CD14-positive monocyte (primary cell): Measurements from ENCODE around the gene TUBB4B. TPM values are rescaled to one million over a fixed set of nuclear protein-coding genes. Genes with fewer than 3 reads are reported as not detected.

Experiments used
- DNase-seq, 3 donors: peaks; one replicate each; pipeline ENCODE4 v3.0.0-alpha.2; 2011 to 2022
- H2AFZ ChIP-seq: 2 replicates; pipeline ENCODE4 v1.6.0; 2012; ENCODE audit warnings: mild to moderate bottlenecking, low read depth, low read length, inconsistent platforms; ENCODE audit not compliant: insufficient read depth, poor library complexity, severe bottlenecking
- H3K27ac ChIP-seq, 2 donors: 1 replicate in 1 of 2; 2 replicates in 1 of 2; pipeline ENCODE4 v1.5.1; 2012 to 2013; ENCODE audit warnings: low read length in 2 of 2, control low read depth in 1 of 2, inconsistent platforms in 1 of 2, low read depth in 1 of 2, mild to moderate bottlenecking in 1 of 2
- H3K27me3 ChIP-seq, 2 donors: one replicate each; pipeline versions ENCODE4 v1.6.0 to v1.6.1; 2011 to 2013; ENCODE audit warnings: low read length in 2 of 2; ENCODE audit not compliant: control insufficient read depth in 2 of 2, insufficient read depth in 2 of 2
- H3K36me3 ChIP-seq, 2 donors: replicated peaks in 1 of 2; 1 replicate in 1 of 2; 2 replicates in 1 of 2; pipeline versions ENCODE4 v1.5.1 to v1.6.1; 2012 to 2013; ENCODE audit warnings: low read length in 2 of 2, control low read depth in 1 of 2, inconsistent platforms in 1 of 2, mild to moderate bottlenecking in 1 of 2; ENCODE audit not compliant: insufficient read depth in 2 of 2, control insufficient read depth in 1 of 2
- H3K4me1 ChIP-seq, 2 donors: 1 replicate in 1 of 2; 2 replicates in 1 of 2; pipeline versions ENCODE4 v1.5.1 to v1.6.1; 2012 to 2013; ENCODE audit warnings: low read length in 2 of 2, control low read depth in 1 of 2, inconsistent platforms in 1 of 2, mild to moderate bottlenecking in 1 of 2, moderate library complexity in 1 of 2; ENCODE audit not compliant: insufficient read depth in 2 of 2, control insufficient read depth in 1 of 2
- H3K4me2 ChIP-seq: replicated peaks from 2 replicates; pipeline ENCODE3; 2012; ENCODE audit warnings: low read length, moderate library complexity, mild to moderate bottlenecking; ENCODE audit not compliant: poor library complexity, severe bottlenecking; ENCODE audit errors: extremely low read depth
- H3K4me3 ChIP-seq, 3 experiments: fragments of 200-600 bp in 1 of 3; sonication (generic) in 1 of 3; replicated peaks in 1 of 3; 1 replicate in 2 of 3; 2 replicates in 1 of 3; pipeline ENCODE4 v1.5.1; 2011 to 2013; ENCODE audit warnings: low read length in 3 of 3, mild to moderate bottlenecking in 3 of 3, control low read depth in 2 of 3, low read depth in 2 of 3, inconsistent platforms in 1 of 3, moderate library complexity in 1 of 3
- H3K79me2 ChIP-seq: 2 replicates; pipeline ENCODE4 v1.6.0; 2012; ENCODE audit warnings: mild to moderate bottlenecking, control low read depth, inconsistent platforms, low read length, moderate library complexity; ENCODE audit not compliant: insufficient read depth
- H3K9ac ChIP-seq: 2 replicates; pipeline ENCODE4 v1.6.0; 2017; ENCODE audit warnings: low read length, mild to moderate bottlenecking; ENCODE audit not compliant: insufficient read depth, poor library complexity, severe bottlenecking
- H3K9me3 ChIP-seq, 2 donors: replicated peaks in 1 of 2; 1 replicate in 1 of 2; 2 replicates in 1 of 2; pipeline versions ENCODE4 v1.5.1 to v1.6.1; 2012 to 2013; ENCODE audit warnings: low read length in 2 of 2, control low read depth in 1 of 2; ENCODE audit not compliant: control insufficient read depth in 1 of 2, insufficient read depth in 1 of 2
- H4K20me1 ChIP-seq: 2 replicates; pipeline ENCODE4 v1.6.0; 2012; ENCODE audit warnings: mild to moderate bottlenecking, low read length, control low read depth, moderate library complexity; ENCODE audit not compliant: insufficient read depth
- H3K27ac Mint-ChIP-seq, 7 donors: one replicate each; pipeline ENCODE4 v1.8.0; 2020; ENCODE audit warnings: mild to moderate bottlenecking in 7 of 7, mixed read lengths in 7 of 7, moderate library complexity in 6 of 7, inconsistent platforms in 2 of 7
- H3K27me3 Mint-ChIP-seq, 3 donors: one replicate each; pipeline ENCODE4 v1.8.0; 2021 to 2022; ENCODE audit warnings: low read depth in 3 of 3, mild to moderate bottlenecking in 3 of 3, mixed read lengths in 3 of 3, moderate library complexity in 3 of 3, inconsistent platforms in 1 of 3
- H3K36me3 Mint-ChIP-seq, 2 donors: one replicate each; pipeline ENCODE4 v1.8.0; 2020; ENCODE audit warnings: mixed read lengths in 2 of 2, inconsistent platforms in 1 of 2, mild to moderate bottlenecking in 1 of 2
- H3K4me1 Mint-ChIP-seq: one replicate; pipeline ENCODE4 v1.8.0; 2020; ENCODE audit warnings: mild to moderate bottlenecking, mixed read lengths
- H3K4me3 Mint-ChIP-seq, 2 donors: one replicate each; pipeline ENCODE4 v1.8.0; 2020; ENCODE audit warnings: mild to moderate bottlenecking in 2 of 2, mixed read lengths in 2 of 2, moderate library complexity in 1 of 2
- H3K9me3 Mint-ChIP-seq, 7 donors: one replicate each; pipeline ENCODE4 v1.8.0; 2020 to 2022; ENCODE audit warnings: mixed read lengths in 7 of 7, mild to moderate bottlenecking in 6 of 7, moderate library complexity in 6 of 7, inconsistent platforms in 2 of 7
- WGBS: methylation state at CpG from one replicate; pipeline ENCODE4 v1.1.5; 2013; ENCODE audit warnings: missing lambda C conversion rate; ENCODE audit not compliant: insufficient coverage; 5-methylcytosine and 5-hydroxymethylcytosine counted together
- intact Hi-C, 2 donors: fragments of 100-400 bp; cut with micrococcal nuclease; formaldehyde crosslinking; loops; one replicate each; pipeline versions ENCODE4 v1.15.0 to v1.15.1; 2023
- polyA plus RNA-seq, 3 donors: library from polyadenylated mRNA; depleted of rRNA in 1 of 3; unstranded in 2 of 3; stranded (reverse) in 1 of 3; fragments of 300-500 nt in 2 of 3; fragments of >200 nt in 1 of 3; fragmentation: Illumina TruSeq in 2 of 3; gene quantifications; 1 replicate in 2 of 3; 2 replicates in 1 of 3; pipeline ENCODE4 v1.2.3, GENCODE V29; 2012 to 2021
- TF ChIP-seq, protein P1 (sequence below): fragments of 200-600 bp; IDR thresholded peaks from one replicate; pipeline ENCODE4 v1.8.0; 2022; ENCODE audit warnings: antibody characterized with exemption, mild to moderate bottlenecking

TUBB4B gene
- polyA plus RNA-seq, 3 donors = 58.1 to 284 (median 70.8) TPM

- Histone ChIP-seq H3K27ac (peak within 1 kb of the TSS in 1 of 2 donors; percentile 75), H2AFZ (peak within 1 kb of the TSS; percentile 97), H3K79me2 (peaks cover 19% of the 10 kb centered on the region), H3K4me2 (peak within 1 kb of the TSS; percentile 98), H3K9ac (peak within 1 kb of the TSS; percentile 76), H3K9me3 (no peaks in the 10 kb centered on the region), H3K36me3 (peaks cover 12 to 21% of the 10 kb centered on the region in 2 donors), H4K20me1 (peaks cover 25% of the 10 kb centered on the region), H3K27me3 (no peaks in the 10 kb centered on the region), H3K4me1 (peaks cover 19 to 27% of the 10 kb centered on the region in 2 donors), H3K4me3 (peak within 1 kb of the TSS; percentile 65 to 94 (median 82))
- peak within 1 kb of the TSS; percentile 46 to 91 (median 73) for H3K27ac Mint-ChIP-seq
- DNase-seq = peak; percentile 81 to 87 (median 87)
- WGBS = 3% methylated on average over 103 of the region's 105 CpGs
- no peaks in the 10 kb centered on the region for H3K9me3 Mint-ChIP-seq
- peaks cover 18% of the 10 kb centered on the region for H3K4me1 Mint-ChIP-seq
- intact Hi-C loops = loop anchor here (1.0 to 2.0 kb wide), 2 partner anchors 14 kb away; partner anchors contain the start of gene TUBB4B (in 2 of the 2)
- peaks cover 0 to 6% (median 6%) of the 10 kb centered on the region in 3 donors for H3K27me3 Mint-ChIP-seq
- peak within 1 kb of the TSS; percentile 88 to 95 for H3K4me3 Mint-ChIP-seq
- peaks cover 15 to 34% of the 10 kb centered on the region in 2 donors for H3K36me3 Mint-ChIP-seq
- TF ChIP-seq, protein P1, sequence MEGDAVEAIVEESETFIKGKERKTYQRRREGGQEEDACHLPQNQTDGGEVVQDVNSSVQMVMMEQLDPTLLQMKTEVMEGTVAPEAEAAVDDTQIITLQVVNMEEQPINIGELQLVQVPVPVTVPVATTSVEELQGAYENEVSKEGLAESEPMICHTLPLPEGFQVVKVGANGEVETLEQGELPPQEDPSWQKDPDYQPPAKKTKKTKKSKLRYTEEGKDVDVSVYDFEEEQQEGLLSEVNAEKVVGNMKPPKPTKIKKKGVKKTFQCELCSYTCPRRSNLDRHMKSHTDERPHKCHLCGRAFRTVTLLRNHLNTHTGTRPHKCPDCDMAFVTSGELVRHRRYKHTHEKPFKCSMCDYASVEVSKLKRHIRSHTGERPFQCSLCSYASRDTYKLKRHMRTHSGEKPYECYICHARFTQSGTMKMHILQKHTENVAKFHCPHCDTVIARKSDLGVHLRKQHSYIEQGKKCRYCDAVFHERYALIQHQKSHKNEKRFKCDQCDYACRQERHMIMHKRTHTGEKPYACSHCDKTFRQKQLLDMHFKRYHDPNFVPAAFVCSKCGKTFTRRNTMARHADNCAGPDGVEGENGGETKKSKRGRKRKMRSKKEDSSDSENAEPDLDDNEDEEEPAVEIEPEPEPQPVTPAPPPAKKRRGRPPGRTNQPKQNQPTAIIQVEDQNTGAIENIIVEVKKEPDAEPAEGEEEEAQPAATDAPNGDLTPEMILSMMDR = no peak
Observed at GRCh38 chr9:137254624-137255447, 13.7 kb downstream of the TUBB4B start, which contains the start of gene NELFB. TSS of gene NELFB (plus strand) at chr9:137255327.

DNA sequence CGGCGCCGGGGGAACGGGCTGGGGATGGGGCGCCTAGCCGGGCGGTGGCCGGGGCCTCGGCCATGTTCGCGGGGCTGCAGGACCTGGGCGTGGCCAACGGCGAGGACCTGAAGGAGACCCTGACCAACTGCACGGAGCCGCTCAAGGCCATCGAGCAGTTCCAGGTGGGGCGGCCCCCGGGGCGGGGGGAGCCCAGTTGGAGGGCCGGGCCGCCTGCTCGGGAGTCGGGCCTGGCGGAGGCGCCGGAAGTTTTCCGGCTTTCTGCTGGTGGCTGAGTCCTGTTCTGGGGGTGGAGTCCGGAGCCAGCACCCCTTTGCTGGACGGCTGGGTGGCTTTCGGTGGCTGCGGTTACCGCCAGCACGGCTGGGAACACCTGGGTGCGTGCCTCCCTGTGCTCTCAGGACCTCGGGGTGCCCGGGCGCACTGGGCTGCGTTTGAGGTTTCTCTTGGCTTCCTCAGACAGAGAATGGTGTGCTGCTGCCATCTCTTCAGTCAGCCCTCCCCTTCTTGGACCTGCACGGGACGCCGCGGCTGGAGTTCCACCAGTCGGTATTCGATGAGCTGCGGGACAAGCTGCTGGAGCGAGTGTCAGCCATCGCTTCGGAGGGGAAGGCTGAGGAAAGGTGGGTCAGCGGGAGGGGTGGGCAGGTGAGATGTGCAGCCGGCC is 14.5 kb downstream of the TUBB4B start:
- peaks cover 15 to 34% of the 10 kb centered on the region in 2 donors for H3K36me3 Mint-ChIP-seq
- peak overlapping the region; percentile 98 for H3K4me2 ChIP-seq
- 2% methylated on average over 45 of the region's 51 CpGs for WGBS
- H4K20me1 ChIP-seq = peaks cover 25% of the 10 kb centered on the region
- H3K4me1 ChIP-seq = peaks cover 19 to 27% of the 10 kb centered on the region in 2 donors
- peaks cover 18% of the 10 kb centered on the region for H3K4me1 Mint-ChIP-seq
- peak overlapping the region; percentile 97 for H2AFZ ChIP-seq
- H3K9me3 ChIP-seq = no peaks in the 10 kb centered on the region
- peak overlapping the region; percentile 52 to 94 (median 80) for H3K4me3 ChIP-seq
- peak overlapping the region in 4 of 7 donors; percentile 46 to 91 (median 76) for H3K27ac Mint-ChIP-seq
- peak overlapping the region; percentile 76 for H3K9ac ChIP-seq
- H3K9me3 Mint-ChIP-seq = no peaks in the 10 kb centered on the region
- H3K27me3 ChIP-seq = no peaks in the 10 kb centered on the region
- no peak for DNase-seq
- H3K36me3 ChIP-seq = peaks cover 12 to 21% of the 10 kb centered on the region in 2 donors
- H3K79me2 ChIP-seq = peaks cover 19% of the 10 kb centered on the region
- H3K27ac ChIP-seq = peak overlapping the region in 1 of 2 donors; percentile 75
- TF ChIP-seq, protein P1 = no peak
- intact Hi-C loops = loop anchor here (1.0 to 2.0 kb wide), 2 partner anchors 14 to 15 kb away; partner anchors contain the start of gene TUBB4B (in 2 of the 2)
- H3K4me3 Mint-ChIP-seq = peak overlapping the region; percentile 87 to 91
- peaks cover 0 to 6% (median 6%) of the 10 kb centered on the region in 3 donors for H3K27me3 Mint-ChIP-seq
